ENCODE results near the gene ALX1.

- TF ChIP-seq, protein P1, sequence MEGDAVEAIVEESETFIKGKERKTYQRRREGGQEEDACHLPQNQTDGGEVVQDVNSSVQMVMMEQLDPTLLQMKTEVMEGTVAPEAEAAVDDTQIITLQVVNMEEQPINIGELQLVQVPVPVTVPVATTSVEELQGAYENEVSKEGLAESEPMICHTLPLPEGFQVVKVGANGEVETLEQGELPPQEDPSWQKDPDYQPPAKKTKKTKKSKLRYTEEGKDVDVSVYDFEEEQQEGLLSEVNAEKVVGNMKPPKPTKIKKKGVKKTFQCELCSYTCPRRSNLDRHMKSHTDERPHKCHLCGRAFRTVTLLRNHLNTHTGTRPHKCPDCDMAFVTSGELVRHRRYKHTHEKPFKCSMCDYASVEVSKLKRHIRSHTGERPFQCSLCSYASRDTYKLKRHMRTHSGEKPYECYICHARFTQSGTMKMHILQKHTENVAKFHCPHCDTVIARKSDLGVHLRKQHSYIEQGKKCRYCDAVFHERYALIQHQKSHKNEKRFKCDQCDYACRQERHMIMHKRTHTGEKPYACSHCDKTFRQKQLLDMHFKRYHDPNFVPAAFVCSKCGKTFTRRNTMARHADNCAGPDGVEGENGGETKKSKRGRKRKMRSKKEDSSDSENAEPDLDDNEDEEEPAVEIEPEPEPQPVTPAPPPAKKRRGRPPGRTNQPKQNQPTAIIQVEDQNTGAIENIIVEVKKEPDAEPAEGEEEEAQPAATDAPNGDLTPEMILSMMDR (IDR thresholded peaks at IDR 0.05), result no peak
- TF ChIP-seq POLR2A (IDR thresholded peaks at IDR 0.05; ENCODE audit: low read depth) (no peak), POLR2AphosphoS5 (IDR thresholded peaks at IDR 0.05) (no peak), EP300 (IDR thresholded peaks at IDR 0.05) (no peak)
Observed at GRCh38 chr12:85296362-85296761, 16.3 kb downstream of the ALX1 start.
